GM12872 (cell line): ENCODE data around the gene PRPF6.

Source experiments
- TF ChIP-seq, protein P1 (sequence below): IDR thresholded peaks from 3 replicates; pipeline ENCODE4 v1.5.1; 2011; ENCODE audit warnings: low read depth, mild to moderate bottlenecking, low read length, moderate library complexity; ENCODE audit not compliant: insufficient read depth

Gene PRPF6

DNA sequence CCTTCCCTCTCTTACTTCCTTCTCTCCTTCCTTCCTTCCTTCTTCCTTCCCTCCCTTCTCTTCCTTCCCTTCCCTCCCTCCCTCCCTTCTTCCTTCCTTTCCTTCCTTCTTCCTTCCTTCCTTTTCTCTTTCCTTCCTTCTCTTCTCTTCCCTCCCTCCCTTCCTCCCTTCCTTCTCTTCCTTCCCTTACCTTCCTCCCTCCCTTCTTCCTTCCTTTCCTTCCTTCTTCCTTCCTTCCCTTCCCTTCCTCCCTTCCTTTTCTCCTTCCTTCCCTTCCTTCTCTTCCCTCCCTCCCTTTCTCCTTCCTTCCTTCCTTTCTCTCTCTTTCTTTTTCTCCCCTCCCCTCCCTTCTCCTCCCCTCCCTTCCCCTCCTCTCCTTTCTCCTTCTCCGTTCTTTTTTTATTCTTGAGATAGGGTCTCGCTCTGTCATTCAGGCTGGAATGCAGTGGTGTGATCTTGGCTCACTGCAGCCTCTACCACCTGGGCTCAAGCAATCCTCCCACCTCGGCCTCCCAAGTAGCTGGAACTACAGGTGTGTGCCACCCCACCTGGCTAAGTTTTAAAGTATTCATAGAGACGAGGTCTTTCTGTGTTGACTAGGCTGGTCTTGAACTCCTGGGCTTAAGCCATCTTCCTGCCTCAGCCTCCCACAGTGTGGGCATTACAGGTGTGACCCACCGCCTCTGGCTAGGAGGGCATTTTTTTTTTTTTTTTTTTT, 10.1 kb upstream of the PRPF6 start:
- TF ChIP-seq, protein P1, sequence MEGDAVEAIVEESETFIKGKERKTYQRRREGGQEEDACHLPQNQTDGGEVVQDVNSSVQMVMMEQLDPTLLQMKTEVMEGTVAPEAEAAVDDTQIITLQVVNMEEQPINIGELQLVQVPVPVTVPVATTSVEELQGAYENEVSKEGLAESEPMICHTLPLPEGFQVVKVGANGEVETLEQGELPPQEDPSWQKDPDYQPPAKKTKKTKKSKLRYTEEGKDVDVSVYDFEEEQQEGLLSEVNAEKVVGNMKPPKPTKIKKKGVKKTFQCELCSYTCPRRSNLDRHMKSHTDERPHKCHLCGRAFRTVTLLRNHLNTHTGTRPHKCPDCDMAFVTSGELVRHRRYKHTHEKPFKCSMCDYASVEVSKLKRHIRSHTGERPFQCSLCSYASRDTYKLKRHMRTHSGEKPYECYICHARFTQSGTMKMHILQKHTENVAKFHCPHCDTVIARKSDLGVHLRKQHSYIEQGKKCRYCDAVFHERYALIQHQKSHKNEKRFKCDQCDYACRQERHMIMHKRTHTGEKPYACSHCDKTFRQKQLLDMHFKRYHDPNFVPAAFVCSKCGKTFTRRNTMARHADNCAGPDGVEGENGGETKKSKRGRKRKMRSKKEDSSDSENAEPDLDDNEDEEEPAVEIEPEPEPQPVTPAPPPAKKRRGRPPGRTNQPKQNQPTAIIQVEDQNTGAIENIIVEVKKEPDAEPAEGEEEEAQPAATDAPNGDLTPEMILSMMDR, result no peak

DNA sequence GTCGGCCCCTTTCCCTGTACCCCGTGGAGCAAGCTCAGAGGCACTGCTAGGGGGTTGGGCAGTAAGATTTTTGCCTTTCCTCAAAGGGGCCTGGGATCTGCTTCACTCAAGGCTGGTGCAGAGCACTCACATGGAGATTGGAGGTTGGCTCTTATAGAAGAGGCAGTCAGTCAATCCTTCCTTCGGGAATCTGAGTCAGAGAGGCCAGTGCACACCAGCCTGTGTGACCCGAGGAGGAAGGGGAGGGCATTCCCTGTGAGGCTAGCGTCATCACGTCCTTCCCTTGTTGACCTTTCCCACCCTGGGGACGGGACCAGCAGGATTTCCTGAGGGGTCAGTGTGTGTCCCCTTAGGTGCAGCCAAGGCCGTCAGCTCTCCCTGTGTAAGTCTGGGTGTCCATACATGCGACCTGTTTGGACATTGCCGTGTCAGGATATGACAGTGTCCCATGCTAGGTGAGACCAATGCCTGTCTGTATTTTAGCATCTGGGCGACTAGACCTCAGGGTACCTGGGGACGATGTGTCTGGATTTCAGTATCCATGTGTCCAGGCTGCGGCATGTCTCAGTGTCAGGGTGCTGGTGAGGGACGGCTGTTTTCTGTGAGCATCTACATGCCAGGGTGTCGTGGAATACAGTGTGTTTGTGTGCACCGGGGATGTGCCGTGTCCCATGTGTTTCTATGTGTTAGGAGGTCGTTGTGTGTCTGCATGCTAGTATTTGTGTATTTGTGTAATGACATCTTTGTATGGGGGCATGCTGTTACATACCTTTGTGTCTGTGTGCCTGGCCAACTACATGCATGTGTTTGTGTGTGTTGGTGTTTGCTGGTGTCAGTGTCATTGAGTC, 8.4 kb upstream of the PRPF6 start:
- TF ChIP-seq, protein P1, result no peak

DNA sequence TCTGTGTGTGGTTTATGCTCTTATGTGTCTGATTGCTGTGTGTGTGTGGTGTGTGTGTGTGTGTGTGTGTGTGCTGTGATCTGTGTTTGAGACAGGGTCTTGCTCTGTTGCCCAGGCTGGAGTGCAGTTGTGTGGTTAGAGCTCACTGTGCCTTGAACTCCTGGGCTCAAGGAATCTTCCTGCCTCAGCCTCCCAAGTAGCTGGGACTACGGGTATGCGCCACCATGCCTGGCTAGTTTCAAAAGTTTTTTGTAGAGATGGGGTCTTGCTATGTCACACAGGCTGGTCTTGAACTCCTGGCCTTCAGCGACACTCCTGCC, 7.8 kb upstream of the PRPF6 start:
- TF ChIP-seq, protein P1, result no peak

DNA sequence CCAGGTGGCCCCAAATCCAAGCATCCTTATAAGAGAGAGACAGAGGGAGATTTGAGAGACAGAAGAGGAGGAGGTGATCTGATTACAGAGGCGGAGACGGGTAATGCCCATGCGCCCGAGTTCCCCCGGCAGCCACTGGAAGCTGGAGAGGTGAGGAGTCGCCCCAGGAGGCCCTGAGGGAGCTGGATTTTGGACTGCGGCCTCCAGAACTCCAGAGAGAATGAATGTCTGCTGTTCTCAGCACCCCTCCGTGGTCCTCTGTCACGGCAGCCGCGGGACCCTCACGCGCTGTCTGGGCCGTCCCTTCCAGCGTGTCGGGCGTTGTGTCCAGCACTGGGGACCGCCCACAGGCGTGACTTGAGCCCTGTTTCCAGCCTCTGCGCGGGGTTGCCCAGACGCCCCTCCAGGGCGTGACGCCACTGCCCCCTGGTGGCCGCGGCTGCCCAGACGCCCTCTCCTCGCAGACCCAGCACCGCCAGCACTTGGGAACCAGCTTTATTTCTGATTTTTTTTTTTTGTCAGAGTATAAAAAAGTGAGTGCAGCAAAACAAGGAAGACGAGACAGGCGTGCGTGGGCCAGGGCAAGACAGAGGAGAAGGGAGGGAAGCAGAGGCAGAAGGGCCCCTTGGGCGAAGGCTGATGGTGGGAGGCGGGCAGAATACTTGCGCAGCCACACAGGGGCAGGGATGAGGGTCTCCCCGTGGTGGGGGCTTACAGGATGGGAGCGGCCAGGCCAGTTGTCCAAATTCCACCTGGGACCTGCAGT, 7.1 kb upstream of the PRPF6 start:
- TF ChIP-seq, protein P1, result peak; percentile 94

DNA sequence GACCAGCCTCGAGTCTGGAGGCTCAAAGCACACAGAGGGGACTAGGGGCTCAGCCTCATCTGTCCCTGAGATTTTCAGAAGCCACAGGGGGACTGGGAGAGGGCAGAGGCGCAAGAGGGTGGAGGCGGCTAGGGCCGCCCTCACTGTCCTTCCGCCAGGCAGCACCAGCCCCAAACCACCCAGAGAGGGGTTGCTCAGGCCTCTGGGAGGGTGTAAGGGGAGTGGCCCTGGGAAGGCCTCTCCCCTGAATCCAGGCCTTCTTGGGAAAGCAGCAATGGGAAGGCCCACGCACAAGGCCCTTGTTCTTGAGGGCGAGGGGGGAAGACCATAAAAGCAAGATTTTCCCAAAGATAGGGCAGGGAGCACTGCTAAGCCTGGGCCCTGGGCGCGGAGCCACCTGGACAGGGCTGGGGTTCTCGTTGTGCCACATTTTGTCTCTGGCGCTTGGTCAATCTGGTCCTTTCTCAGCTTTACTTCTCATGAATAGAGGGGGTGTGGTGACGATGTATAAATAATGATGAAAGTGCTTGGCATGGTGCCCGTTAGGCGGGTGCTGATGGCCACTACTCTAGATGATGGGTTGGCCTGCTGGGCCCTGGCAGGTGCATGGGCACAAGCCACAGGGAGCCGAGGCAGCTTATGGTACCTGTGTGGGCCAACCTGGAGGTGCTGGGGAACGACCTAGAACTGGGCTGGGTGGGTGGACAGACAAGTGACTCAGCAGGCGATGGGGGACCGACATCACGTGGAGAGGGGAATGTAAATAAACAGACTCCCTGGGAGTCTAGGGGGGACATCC, 6.3 kb upstream of the PRPF6 start:
- TF ChIP-seq, protein P1, result no peak

DNA sequence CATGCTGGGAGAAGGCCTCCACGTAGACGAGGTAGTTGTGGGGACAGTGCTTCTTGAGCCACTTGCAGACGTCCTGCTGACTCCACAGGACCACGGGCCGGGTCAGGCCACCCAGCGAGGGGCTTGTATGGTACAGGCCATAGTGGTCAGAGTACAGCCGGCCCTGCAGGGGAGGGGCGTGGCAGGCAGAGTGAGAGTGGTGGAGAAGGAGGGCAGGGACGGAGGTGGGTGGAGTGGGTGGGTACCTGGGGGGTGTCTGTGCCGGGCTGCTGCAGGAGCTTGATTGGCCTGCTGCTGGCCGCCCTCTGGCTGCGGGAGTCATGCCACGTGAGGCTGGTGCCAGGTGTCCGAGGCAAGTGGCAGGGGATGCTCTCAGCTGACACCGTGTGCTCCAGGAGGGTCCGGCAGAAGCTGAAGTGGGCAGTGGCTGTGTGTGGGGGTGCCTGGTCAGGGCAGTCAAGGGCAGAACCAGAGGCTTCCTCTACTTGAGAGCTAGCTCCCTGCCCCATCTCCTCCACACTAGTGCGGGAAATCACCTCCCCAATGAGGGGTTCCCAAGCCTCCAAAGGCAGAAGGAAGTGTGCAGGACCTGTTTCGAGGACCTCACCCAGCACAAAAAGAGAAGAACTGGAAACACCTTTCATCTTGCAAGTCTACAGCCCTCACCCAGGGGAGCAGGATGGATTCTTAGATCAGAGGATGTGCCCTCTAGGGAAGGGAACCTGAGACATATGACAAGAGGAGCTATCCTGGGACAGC, 3.8 kb upstream of the PRPF6 start:
- TF ChIP-seq, protein P1, result no peak
